Measurements from ENCODE around the gene FGD1. TPM values are rescaled to one million over a fixed set of nuclear protein-coding genes. Genes with fewer than 3 reads are reported as not detected.
"Not testable (repeated sequence)": the region's sequence is repeated elsewhere in the genome, so short reads cannot be mapped to it uniquely, and the experiment has no call there.

Gene FGD1
- 9.0 TPM for total RNA-seq

- DNase-seq, result peak; percentile 47
These were observed at the start of gene FGD1 for GRCh38 chrX:54495814-54496516. FGD1 (minus strand) TSS chrX:54496234; CDS start chrX:54495432, 802 bp downstream.

- not testable (repeated sequence) for DNase-seq
These were observed 46.2 kb upstream of the FGD1 start for GRCh38 chrX:54542239-54542638.

- DNase-seq, result no peak
These were observed 44.3 kb upstream of the FGD1 start for GRCh38 chrX:54540289-54540688.

GRCh38 chrX:54534271-54534670, 38.2 kb upstream of the FGD1 start:
- DNase-seq, result no peak

- no peak for DNase-seq
These were observed 34.4 kb upstream of the FGD1 start for GRCh38 chrX:54530357-54530900.

GRCh38 chrX:54529552-54530356, 33.7 kb upstream of the FGD1 start, which contains the start of gene GNL3L:
GNL3L (plus strand) TSS chrX:54530219; CDS start chrX:54532567, 2,348 bp downstream.
- peak; percentile 88 for DNase-seq

GRCh38 chrX:54529151-54529550, 33.1 kb upstream of the FGD1 start:
- DNase-seq, result no peak

GRCh38 chrX:54509400-54509799, 13.4 kb upstream of the FGD1 start:
- no peak for DNase-seq

GRCh38 chrX:54496936-54497335, 902 bp upstream of the FGD1 start:
- no peak for DNase-seq

- peak; percentile 18 for DNase-seq
These were observed 451 bp upstream of the FGD1 start for GRCh38 chrX:54496517-54496852.

- DNase-seq, result no peak
These were observed 833 bp downstream of the FGD1 start for GRCh38 chrX:54494989-54495813.

- DNase-seq, result no peak
These were observed 1.7 kb downstream of the FGD1 start for GRCh38 chrX:54494166-54494988.

- DNase-seq, result no peak
These were observed 3.7 kb downstream of the FGD1 start for GRCh38 chrX:54492340-54492739.

GRCh38 chrX:54489819-54490218, 6.2 kb downstream of the FGD1 start:
- DNase-seq, result not testable (repeated sequence)

GRCh38 chrX:54484666-54485065, 11.4 kb downstream of the FGD1 start:
- no peak for DNase-seq

- no peak for DNase-seq
These were observed 12.1 kb downstream of the FGD1 start for GRCh38 chrX:54483946-54484345.

- DNase-seq, result no peak
These were observed 13.0 kb downstream of the FGD1 start for GRCh38 chrX:54482839-54483593.

GRCh38 chrX:54479136-54480111, 16.6 kb downstream of the FGD1 start:
- DNase-seq, result no peak

All from occipital lobe (tissue), 2 donors.